Upper lobe of left lung (tissue), 6 donors: ENCODE results near the gene FBF1. TPM values are rescaled to one million over a fixed set of nuclear protein-coding genes. Genes with fewer than 3 reads are reported as not detected.
A peak's percentile ranks its signal among the peaks of the same experiment; 100 is the strongest.
"Not testable (repeated sequence)": the region's sequence is repeated elsewhere in the genome, so short reads cannot be mapped to it uniquely, and the experiment has no call there.

Experiments
- ATAC-seq, 2 donors: fragments of 200-7000 bp; cut with Tn5 transposase; one replicate each; pipeline ENCODE4 v1.9.1; 2022; ENCODE audit warnings: mild to moderate bottlenecking in 2 of 2, moderate library complexity in 2 of 2; ENCODE audit not compliant: low FRiP score in 2 of 2
- DNase-seq, 2 donors: peaks; one replicate each; pipeline ENCODE4 v3.0.0-alpha.2; 2019 to 2020
- H3K27ac ChIP-seq, 4 donors: fragments of 200-600 bp; sonication (generic); one replicate each; pipeline ENCODE4 v1.5.1; 2016 to 2019
- H3K27me3 ChIP-seq, 4 donors: fragments of 200-600 bp; sonication (generic); one replicate each; pipeline ENCODE4 v1.5.1; 2017 to 2019
- H3K36me3 ChIP-seq, 4 donors: fragments of 200-600 bp; sonication (generic); one replicate each; pipeline ENCODE4 v1.5.1; 2016 to 2019
- H3K4me1 ChIP-seq, 4 donors: fragments of 200-600 bp; sonication (generic); one replicate each; pipeline ENCODE4 v1.5.1; 2018 to 2019
- H3K4me3 ChIP-seq, 4 donors: fragments of 200-600 bp; sonication (generic); one replicate each; pipeline ENCODE4 v1.5.1; 2017 to 2019; ENCODE audit warnings: mild to moderate bottlenecking in 2 of 4, moderate library complexity in 1 of 4
- H3K9me3 ChIP-seq, 4 donors: fragments of 200-600 bp; sonication (generic); one replicate each; pipeline ENCODE4 v1.5.1; 2018 to 2019
- CTCF ChIP-seq, 6 experiments: fragments of 450-650 bp in 4 of 6; fragments of 200-600 bp in 2 of 6; sonication (generic) in 2 of 6; IDR thresholded peaks; one replicate each; pipeline ENCODE4 v1.5.1; 2016 to 2019; ENCODE audit warnings: antibody characterized with exemption in 6 of 6
- EP300 ChIP-seq, 4 donors: sonication (generic); formaldehyde crosslinking; IDR thresholded peaks; one replicate each; pipeline ENCODE4 v1.5.1; 2017; ENCODE audit warnings: antibody characterized with exemption in 4 of 4, control low read depth in 2 of 4
- POLR2A ChIP-seq, 4 donors: fragments of 450-650 bp; IDR thresholded peaks; one replicate each; pipeline ENCODE4 v1.5.1; 2016 to 2017; ENCODE audit warnings: antibody characterized with exemption in 4 of 4, mild to moderate bottlenecking in 2 of 4
- POLR2AphosphoS5 ChIP-seq, 2 donors: sonication (generic); formaldehyde crosslinking; IDR thresholded peaks; one replicate each; pipeline ENCODE4 v1.5.1; 2017; ENCODE audit warnings: antibody characterized with exemption in 2 of 2
- WGBS, 2 donors: methylation state at CpG; one replicate each; pipeline ENCODE4 v1.1.5; 2017 to 2018; 5-methylcytosine and 5-hydroxymethylcytosine counted together
- total RNA-seq, 6 donors: library from RNA; depleted of rRNA in 4 of 6; stranded (reverse); fragments of >200 nt in 4 of 6; gene quantifications; one replicate each; pipeline versions ENCODE4 v1.1.0 to v1.2.1, GENCODE V29; 2016 to 2021
- donor health status: DM: no; HTN: no; CAD: no; lungs with moderate emphysema.
- donor health status: DM: no; HTN: yes; CAD: no; lungs with severe emphysema.

FBF1 gene
- total RNA-seq, 6 donors from 2014 or later, result 9.3 to 66.0 (median 14.3) TPM

- TF ChIP-seq POLR2A (IDR thresholded peaks at IDR 0.05) (no peak), CTCF (IDR thresholded peaks at IDR 0.05) (no peak), EP300 (IDR thresholded peaks at IDR 0.05) (no peak), POLR2AphosphoS5 (IDR thresholded peaks at IDR 0.05) (no peak)
- Histone ChIP-seq H3K27ac (peak overlapping the region in 3 of 4 donors; percentile 91 to 94 (median 94)), H3K27me3 (peaks cover 0 to 3% (median 0%) of the 10 kb centered on the region in 4 donors), H3K4me1 (peaks cover 53 to 67% (median 60%) of the 10 kb centered on the region in 4 donors), H3K9me3 (no peaks in the 10 kb centered on the region), H3K36me3 (peaks cover 0 to 24% (median 10%) of the 10 kb centered on the region in 4 donors), H3K4me3 (no peak overlapping the region)
- DNase-seq (peak in 1 of 2 donors; percentile 83), ATAC-seq (no peak)
- WGBS, 2 donors, result 88 to 94% methylated on average over 6 to 37 of the region's 38 CpGs
These were observed 66.3 kb downstream of the FBF1 start for GRCh38 chr17:75874323-75875181.

GRCh38 chr17:75873587-75874322, 67.1 kb downstream of the FBF1 start:
- WGBS, 2 donors, result 57 to 72% methylated on average over 10 to 11 of the region's 11 CpGs
- Histone ChIP-seq H3K27me3 (peaks cover 0 to 3% (median 0%) of the 10 kb centered on the region in 4 donors), H3K4me3 (no peak overlapping the region), H3K4me1 (peaks cover 53 to 69% (median 60%) of the 10 kb centered on the region in 4 donors), H3K27ac (peak overlapping the region; percentile 82 to 94 (median 86)), H3K9me3 (no peaks in the 10 kb centered on the region), H3K36me3 (peaks cover 0 to 24% (median 10%) of the 10 kb centered on the region in 4 donors)
- DNase-seq (peak in 1 of 2 donors; percentile 43), ATAC-seq (no peak)
- TF ChIP-seq POLR2A (IDR thresholded peaks at IDR 0.05) (no peak), EP300 (IDR thresholded peaks at IDR 0.05) (peak in 1 of 4 donors; percentile 30), CTCF (IDR thresholded peaks at IDR 0.05) (no peak), POLR2AphosphoS5 (IDR thresholded peaks at IDR 0.05) (no peak)

- WGBS, 2 donors, result 28 to 43% methylated on average over 3 to 13 of the region's 13 CpGs
These were observed 68.1 kb downstream of the FBF1 start for GRCh38 chr17:75872434-75873351.

GRCh38 chr17:75870228-75870627, 70.6 kb downstream of the FBF1 start:
- DNase-seq, H3K27me3 ChIP-seq, ATAC-seq, H3K4me3 ChIP-seq, H3K9me3 ChIP-seq: not testable (repeated sequence)
- H3K27ac ChIP-seq, result peak overlapping the region; percentile 69 to 88 (median 80)
- peaks cover 24 to 40% (median 33%) of the 10 kb centered on the region in 4 donors for H3K4me1 ChIP-seq
- H3K36me3 ChIP-seq, result peaks cover 0 to 18% (median 10%) of the 10 kb centered on the region in 4 donors
- WGBS, 2 donors, result 68 to 79% methylated on average over 10 of the region's 10 CpGs

More at GRCh38 chr17:75872434-75873351, 68.1 kb downstream of the FBF1 start:
- Histone ChIP-seq H3K36me3 (peaks cover 0 to 24% (median 10%) of the 10 kb centered on the region in 4 donors), H3K27me3 (peaks cover 0 to 2% (median 0%) of the 10 kb centered on the region in 4 donors), H3K27ac (peak overlapping the region; percentile 82 to 94 (median 86)), H3K4me1 (peaks cover 48 to 63% (median 55%) of the 10 kb centered on the region in 4 donors), H3K9me3 (no peaks in the 10 kb centered on the region), H3K4me3 (no peak overlapping the region)
- peak; percentile 57 to 68 for ATAC-seq
- TF ChIP-seq CTCF (IDR thresholded peaks at IDR 0.05) (no peak), POLR2AphosphoS5 (IDR thresholded peaks at IDR 0.05) (peak; percentile 6 to 33), POLR2A (IDR thresholded peaks at IDR 0.05) (peak in 1 of 4 donors; percentile 13), EP300 (IDR thresholded peaks at IDR 0.05) (no peak)
- peak in 1 of 2 donors; percentile 74 for DNase-seq
